Dendritic cell treated with granulocyte-macrophage colony-stimulating factor and Interleukin-4, amounts not matched to agents 40 ng/mL and 50 ng/mL, for 4 days (primary cell): ENCODE results near the gene PSTPIP1.
A peak's percentile ranks its signal among the peaks of the same experiment; 100 is the strongest.

Experiments used
- H3K27ac Mint-ChIP-seq: one replicate; pipeline ENCODE4 v1.8.0; 2022; ENCODE audit warnings: mild to moderate bottlenecking, mixed read lengths
- H3K27me3 Mint-ChIP-seq: one replicate; pipeline ENCODE4 v1.8.0; 2022; ENCODE audit warnings: mild to moderate bottlenecking, mixed read lengths
- H3K36me3 Mint-ChIP-seq: one replicate; pipeline ENCODE4 v1.8.0; 2022; ENCODE audit warnings: low read depth, mixed read lengths
- H3K4me1 Mint-ChIP-seq: one replicate; pipeline ENCODE4 v1.8.0; 2022; ENCODE audit warnings: low read depth, mixed read lengths
- H3K4me3 Mint-ChIP-seq: one replicate; pipeline ENCODE4 v1.8.0; 2022; ENCODE audit warnings: mild to moderate bottlenecking, moderate library complexity, mixed read lengths
- H3K9me3 Mint-ChIP-seq: one replicate; pipeline ENCODE4 v1.8.0; 2022; ENCODE audit warnings: mixed read lengths
- intact Hi-C: fragments of 100-400 bp; cut with micrococcal nuclease; formaldehyde crosslinking; loops from one replicate; pipeline ENCODE4 v1.15.0; 2022

The PSTPIP1 gene

DNA sequence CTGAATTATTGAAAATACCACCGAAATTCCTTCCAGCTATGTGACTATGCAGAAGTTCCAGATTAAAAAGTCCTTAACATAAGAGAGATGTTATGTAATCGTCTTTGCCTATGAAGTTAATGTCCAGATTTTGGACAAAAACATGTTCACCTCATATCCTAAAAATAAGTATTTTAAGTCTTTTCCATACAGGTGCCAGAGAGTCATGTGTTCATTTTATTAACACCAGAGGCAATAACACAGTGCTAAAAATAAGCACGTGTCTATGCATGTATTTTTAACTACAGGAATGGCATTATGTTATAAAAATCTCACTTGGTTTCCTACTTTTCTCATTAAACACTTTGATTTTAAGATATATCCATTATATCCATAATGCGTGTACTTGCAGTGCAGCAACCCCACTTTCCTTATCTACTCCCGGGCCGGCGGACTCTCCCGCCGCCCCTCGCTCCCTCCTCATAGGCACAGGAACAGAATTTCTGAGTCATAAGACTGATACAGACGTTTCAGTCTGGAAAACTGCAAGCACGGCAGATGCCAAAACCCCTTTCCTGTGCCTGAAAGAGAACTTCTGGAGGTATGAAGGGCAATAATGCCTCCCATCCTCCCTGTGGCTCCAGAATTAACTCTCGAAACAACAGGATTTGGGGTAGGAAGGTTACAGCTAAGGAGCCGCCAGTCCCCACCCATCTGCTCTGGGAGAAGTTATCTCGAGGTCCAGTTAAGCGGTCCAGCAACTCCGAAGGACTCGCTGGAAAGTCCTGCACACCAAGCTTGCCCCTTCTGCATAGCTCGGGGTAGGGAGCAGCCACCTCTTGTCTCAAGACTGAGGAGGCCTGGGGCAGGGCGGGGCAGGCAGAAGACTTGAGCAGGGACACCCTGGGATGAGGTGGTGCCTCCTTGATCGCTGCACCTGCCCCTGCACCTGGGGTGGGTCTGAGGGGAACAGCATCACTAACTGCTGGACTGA is 22.3 kb upstream of the PSTPIP1 start:
- Mint-ChIP-seq H3K4me3 (no peak overlapping the region), H3K27me3 (no peaks in the 10 kb centered on the region), H3K36me3 (no peaks in the 10 kb centered on the region), H3K9me3 (no peaks in the 10 kb centered on the region), H3K4me1 (peaks cover 33% of the 10 kb centered on the region), H3K27ac (no peak overlapping the region)
- intact Hi-C loops = loop anchor here (1.0 to 10.0 kb wide), 3 partner anchors 52 to 524 kb away; no protein-coding TSS in a partner anchor

DNA sequence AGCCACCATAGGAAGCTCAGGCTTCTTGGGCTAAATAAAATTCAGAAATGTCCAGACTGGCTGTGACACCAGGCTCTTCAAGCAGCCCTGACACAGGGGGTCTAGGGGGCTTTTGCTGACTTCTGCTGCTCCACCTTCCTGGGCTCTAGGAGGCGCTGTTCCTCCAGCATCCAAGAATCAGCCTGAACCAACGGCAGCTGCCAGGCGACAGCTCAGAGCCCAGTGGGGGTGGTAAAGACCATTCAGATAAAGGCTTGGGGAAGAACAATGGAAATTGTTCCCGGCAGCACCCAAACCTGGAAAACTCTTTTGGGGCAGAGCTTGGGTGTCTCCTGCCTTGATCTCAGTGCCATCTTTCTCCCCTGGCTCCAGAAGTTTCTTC is 21.6 kb upstream of the PSTPIP1 start:
- H3K27me3 Mint-ChIP-seq = no peaks in the 10 kb centered on the region
- H3K4me3 Mint-ChIP-seq = no peak overlapping the region
- H3K27ac Mint-ChIP-seq = peak overlapping the region; percentile 26
- no peaks in the 10 kb centered on the region for H3K9me3 Mint-ChIP-seq
- peaks cover 37% of the 10 kb centered on the region for H3K4me1 Mint-ChIP-seq
- no peaks in the 10 kb centered on the region for H3K36me3 Mint-ChIP-seq
- intact Hi-C loops = loop anchor here (1.0 to 10.0 kb wide), 3 partner anchors 51 to 523 kb away; no protein-coding TSS in a partner anchor

DNA sequence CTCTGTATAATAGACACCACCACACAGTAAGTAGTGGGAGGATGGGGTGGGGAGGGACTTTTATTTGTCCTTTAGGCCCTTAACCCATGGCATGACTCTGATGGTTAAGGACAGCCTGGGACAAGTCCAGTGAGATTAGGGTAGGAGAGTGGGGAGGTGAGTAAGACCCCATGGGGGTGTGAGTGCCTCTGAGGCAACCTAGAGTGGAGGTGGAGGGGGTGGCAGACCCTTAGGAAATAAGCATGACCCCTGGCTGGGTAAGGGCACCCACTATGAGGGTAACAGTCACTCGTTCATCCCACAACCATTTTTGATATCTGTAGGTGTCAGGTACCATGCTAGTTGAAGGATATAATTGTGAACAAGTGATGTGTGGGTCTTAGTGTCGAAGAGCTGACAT is 21.0 kb upstream of the PSTPIP1 start:
- Mint-ChIP-seq H3K36me3 (no peaks in the 10 kb centered on the region), H3K27ac (peak overlapping the region; percentile 26), H3K4me1 (peaks cover 37% of the 10 kb centered on the region), H3K4me3 (no peak overlapping the region), H3K27me3 (no peaks in the 10 kb centered on the region), H3K9me3 (no peaks in the 10 kb centered on the region)
- intact Hi-C loops = loop anchor here (1.0 to 10.0 kb wide), 3 partner anchors 51 to 522 kb away; no protein-coding TSS in a partner anchor

DNA sequence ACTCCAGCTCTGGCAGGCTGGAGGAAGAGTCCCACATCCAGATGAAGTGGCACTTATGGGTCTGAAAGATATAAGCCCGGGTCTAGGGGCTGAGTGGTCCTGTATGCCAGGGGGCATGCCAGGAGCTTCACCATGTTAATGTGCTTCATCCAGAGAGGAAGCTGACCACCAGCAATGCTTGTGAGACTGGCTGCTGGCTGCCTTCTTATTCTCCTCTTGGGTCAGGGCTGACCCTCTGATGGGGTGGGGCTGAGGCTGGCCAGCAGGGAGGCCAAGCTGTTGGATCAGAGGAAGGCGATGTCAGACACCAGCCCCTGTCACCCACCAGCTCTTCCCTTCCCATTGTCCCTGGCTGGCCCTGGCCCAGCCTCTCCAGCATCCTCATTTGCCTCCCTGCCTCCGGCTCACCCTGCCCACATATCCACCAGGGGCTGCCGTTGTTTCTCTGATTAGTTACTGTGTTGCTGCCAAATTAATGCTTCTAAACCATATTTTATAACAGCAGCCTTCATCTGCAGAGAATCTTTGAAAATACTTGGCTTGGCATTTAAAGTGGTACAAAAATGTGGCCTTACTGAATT is 20.4 kb upstream of the PSTPIP1 start:
- Mint-ChIP-seq H3K4me3 (no peak overlapping the region), H3K27ac (no peak overlapping the region), H3K4me1 (peaks cover 38% of the 10 kb centered on the region), H3K27me3 (no peaks in the 10 kb centered on the region), H3K36me3 (no peaks in the 10 kb centered on the region), H3K9me3 (no peaks in the 10 kb centered on the region)
- intact Hi-C loops = loop anchor here (10.0 kb wide), 1 partner anchor 110 kb away; no protein-coding TSS in a partner anchor

DNA sequence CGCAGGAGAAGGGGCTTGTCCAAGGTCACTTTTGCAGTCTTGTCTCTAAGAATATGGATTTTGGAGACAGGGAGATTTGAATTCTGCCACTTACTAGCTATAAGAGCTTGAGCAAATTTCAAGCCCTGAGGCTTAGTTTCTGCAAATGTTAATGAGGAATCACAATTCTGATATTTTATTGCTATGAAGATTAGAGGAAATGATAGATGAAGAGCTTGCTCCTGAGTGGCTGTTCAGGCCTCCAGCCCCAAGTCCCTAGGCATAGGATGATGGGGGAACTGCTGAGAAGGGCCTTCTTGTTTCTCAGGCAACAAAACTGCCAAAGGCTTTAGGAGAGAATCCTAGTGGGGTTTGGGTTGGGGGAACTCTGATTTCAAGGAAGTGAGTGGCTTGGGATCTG is 18.8 kb upstream of the PSTPIP1 start:
- Mint-ChIP-seq H3K9me3 (no peaks in the 10 kb centered on the region), H3K27ac (no peak overlapping the region), H3K4me1 (peaks cover 43% of the 10 kb centered on the region), H3K36me3 (no peaks in the 10 kb centered on the region), H3K27me3 (no peaks in the 10 kb centered on the region), H3K4me3 (no peak overlapping the region)
- intact Hi-C loops = loop anchor here (10.0 kb wide), 1 partner anchor 109 kb away; no protein-coding TSS in a partner anchor

DNA sequence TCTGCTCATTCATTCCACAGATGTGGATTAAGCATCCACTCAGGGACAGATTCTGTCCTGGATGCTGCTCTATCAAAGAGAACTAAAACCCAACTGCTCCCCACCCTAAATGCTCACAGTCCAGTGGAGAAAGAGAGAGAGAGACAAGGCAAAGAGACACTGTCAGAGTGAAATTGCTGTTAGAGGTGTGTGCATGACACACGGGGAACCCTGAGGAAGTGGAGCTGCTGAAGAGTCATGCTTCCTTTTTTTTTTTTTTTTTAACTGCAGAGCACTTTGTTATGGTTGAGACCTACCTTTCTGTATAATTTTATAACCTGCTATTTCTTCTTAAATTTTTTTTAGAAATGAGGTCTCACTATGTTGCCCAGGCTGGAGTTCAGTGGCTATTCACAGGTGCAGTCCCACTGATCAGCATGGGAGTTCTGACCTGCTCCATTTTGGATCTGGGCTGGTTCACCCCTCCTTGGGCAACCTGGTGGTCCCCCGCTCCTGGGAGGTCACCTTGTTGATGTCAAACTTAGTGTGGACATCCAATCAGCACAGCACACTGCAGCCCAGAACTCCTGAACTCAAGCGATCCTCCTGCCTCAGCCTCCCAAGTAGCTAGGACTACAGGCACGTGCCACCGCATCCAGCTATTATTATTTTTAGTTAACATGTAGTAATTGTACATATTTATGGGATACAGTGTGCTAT is 18.2 kb upstream of the PSTPIP1 start:
- intact Hi-C loops = loop anchor here (10.0 kb wide), 1 partner anchor 108 kb away; no protein-coding TSS in a partner anchor
- Mint-ChIP-seq H3K9me3 (no peaks in the 10 kb centered on the region), H3K36me3 (no peaks in the 10 kb centered on the region), H3K27ac (no peak overlapping the region), H3K27me3 (no peaks in the 10 kb centered on the region), H3K4me1 (peaks cover 44% of the 10 kb centered on the region), H3K4me3 (no peak overlapping the region)

DNA sequence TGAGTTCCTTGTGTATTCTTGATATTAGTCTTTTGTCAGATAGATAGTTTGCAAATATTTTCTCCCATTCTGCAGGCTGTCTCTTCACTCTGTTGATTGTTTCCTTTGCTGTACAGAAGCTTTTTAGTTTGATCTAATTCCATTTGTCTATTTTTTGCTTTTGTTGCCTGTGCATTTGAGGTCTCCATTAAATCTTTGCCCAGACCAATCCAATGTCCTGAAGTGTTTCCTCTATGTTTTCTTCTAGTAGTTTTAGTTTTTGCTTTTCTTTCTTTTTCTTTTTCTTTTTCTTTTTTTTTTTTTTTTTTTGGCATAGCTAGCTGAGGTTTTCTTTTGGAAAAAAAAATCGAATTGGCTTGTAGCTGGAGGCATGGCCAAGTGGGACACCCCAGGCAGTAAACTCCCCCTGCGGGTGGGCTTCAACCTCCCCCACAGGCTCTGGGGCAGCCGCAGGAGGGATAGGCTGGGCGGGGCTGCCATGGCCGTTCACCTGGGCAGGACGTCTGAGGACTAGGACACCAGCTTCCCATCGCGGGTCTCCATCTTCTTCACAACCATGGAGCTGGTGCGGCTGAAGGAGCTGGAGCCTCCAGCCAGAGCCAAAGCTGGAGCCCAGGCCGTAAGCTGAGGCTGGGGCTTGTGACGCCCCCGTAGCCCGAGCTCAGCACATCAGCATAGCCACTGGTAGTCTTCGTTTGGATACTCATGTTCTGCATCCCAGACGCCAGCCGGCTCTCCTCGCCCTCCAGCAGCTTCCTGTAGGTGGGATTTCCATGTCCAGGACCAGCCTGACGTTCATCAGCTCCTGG is 16.2 kb upstream of the PSTPIP1 start:
- intact Hi-C loops = loop anchor here (10.0 kb wide), 1 partner anchor 106 kb away; no protein-coding TSS in a partner anchor
- Mint-ChIP-seq H3K9me3 (no peaks in the 10 kb centered on the region), H3K36me3 (no peaks in the 10 kb centered on the region), H3K4me3 (no peak overlapping the region), H3K27ac (no peak overlapping the region), H3K27me3 (no peaks in the 10 kb centered on the region), H3K4me1 (peaks cover 60% of the 10 kb centered on the region)

DNA sequence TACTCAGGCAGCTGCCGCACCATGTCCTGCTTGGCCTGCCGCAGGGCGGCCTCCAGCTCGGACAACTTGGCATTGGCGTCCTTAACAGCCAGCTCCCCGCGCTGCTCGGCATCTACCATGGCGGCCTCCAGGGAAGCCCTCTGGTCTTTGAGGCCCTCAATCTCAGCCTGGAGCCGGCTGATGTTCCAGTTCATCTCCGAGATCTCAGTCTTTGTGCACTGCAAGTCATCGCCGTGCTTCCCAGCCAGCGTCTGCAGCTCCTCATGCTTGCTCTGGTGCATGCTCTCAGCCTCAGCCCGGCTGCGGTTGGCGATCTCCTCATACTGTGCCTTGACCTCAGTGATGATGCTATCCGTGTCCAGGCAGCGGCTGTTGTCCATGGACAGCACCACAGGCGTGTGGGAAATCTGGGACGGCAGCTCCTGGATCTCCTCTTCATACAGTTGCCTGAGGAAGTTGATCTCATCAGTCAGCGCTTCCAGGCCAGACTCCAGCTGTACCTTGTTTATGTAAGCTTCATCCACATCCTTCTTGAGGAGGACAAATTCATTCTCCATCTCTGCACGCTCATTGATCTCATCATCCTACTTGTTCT is 15.5 kb upstream of the PSTPIP1 start:
- H3K27ac Mint-ChIP-seq = no peak overlapping the region
- H3K4me1 Mint-ChIP-seq = peaks cover 61% of the 10 kb centered on the region
- no peak overlapping the region for H3K4me3 Mint-ChIP-seq
- H3K9me3 Mint-ChIP-seq = no peaks in the 10 kb centered on the region
- intact Hi-C loops = loop anchor here (10.0 kb wide), 1 partner anchor 105 kb away; no protein-coding TSS in a partner anchor
- no peaks in the 10 kb centered on the region for H3K27me3 Mint-ChIP-seq
- no peaks in the 10 kb centered on the region for H3K36me3 Mint-ChIP-seq

DNA sequence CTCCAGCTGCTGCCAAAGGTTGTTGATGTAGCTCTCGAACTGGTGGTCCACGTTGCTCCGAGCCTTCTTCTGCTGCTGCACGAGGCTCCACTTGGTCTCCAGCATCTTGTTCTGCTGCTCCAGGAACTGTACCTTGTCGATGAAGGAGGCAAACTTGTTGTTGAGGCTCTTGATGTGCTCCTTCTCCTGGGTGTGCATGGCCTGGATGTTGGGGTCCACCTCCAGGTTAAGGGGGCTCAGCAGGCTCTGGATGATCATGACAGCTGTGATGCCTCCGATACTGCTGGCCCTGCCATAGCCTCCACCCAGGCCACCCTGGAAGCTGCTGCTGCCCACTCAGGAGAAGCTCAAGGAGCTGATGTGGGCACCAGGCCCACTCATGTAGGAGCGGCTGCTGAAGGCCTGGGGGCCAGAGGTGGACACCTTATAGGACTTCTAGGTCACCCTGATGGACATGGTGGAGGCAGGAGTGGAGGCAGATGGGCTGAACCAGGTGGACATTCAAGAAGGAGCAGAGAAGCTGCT is 14.9 kb upstream of the PSTPIP1 start:
- H3K27me3 Mint-ChIP-seq = no peaks in the 10 kb centered on the region
- intact Hi-C loops = loop anchor here (10.0 kb wide), 1 partner anchor 105 kb away; no protein-coding TSS in a partner anchor
- H3K27ac Mint-ChIP-seq = no peak overlapping the region
- H3K4me3 Mint-ChIP-seq = no peak overlapping the region
- H3K4me1 Mint-ChIP-seq = peaks cover 59% of the 10 kb centered on the region
- no peaks in the 10 kb centered on the region for H3K9me3 Mint-ChIP-seq
- H3K36me3 Mint-ChIP-seq = no peaks in the 10 kb centered on the region

DNA sequence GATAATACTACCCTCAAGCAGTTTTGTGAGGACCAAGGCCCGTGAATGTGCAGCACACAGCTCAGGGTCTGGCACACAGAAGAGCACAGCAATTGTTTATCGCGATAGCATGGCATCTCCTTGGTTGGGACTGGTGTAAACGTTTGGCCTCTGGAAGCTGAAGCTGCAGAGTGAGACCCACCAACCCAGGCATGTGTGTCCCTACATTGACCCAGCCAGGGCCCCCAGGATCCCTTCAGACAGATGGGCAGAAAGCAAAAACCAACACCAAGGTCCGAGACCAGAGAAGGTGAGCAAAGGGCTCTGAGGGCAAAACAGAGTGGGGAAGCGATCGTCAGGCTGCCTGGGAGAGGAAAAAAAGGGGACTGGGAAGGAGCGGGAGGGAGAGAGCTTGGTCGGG is 12.6 kb upstream of the PSTPIP1 start:
- intact Hi-C loops = no loop called here
- Mint-ChIP-seq H3K4me1 (peaks cover 61% of the 10 kb centered on the region), H3K9me3 (no peaks in the 10 kb centered on the region), H3K27ac (peak overlapping the region; percentile 91), H3K36me3 (no peaks in the 10 kb centered on the region), H3K27me3 (no peaks in the 10 kb centered on the region), H3K4me3 (peak overlapping the region; percentile 26)

DNA sequence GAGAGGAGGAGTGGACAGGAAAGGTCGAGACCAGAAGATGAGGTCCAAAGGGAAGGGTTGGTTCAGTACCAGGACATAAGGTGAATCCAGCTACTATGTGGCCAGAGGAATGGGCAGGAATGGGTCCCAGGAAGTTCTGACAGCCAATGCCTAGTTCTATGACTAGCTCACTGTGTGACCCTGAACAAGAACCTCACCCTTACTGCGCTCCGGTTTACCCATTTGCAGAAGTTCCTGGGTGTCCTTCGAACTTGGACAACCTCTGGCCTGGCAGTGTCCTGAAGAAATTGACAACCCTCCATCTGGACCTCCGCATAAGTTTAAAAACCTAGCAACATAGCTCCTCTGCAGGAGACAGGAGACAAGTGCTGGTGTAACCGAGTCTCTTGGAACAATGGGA is 12.2 kb upstream of the PSTPIP1 start:
- Mint-ChIP-seq H3K36me3 (no peaks in the 10 kb centered on the region), H3K27me3 (no peaks in the 10 kb centered on the region), H3K27ac (peak overlapping the region; percentile 91), H3K9me3 (no peaks in the 10 kb centered on the region), H3K4me1 (peaks cover 64% of the 10 kb centered on the region), H3K4me3 (peak overlapping the region; percentile 26)
- intact Hi-C loops = no loop called here

DNA sequence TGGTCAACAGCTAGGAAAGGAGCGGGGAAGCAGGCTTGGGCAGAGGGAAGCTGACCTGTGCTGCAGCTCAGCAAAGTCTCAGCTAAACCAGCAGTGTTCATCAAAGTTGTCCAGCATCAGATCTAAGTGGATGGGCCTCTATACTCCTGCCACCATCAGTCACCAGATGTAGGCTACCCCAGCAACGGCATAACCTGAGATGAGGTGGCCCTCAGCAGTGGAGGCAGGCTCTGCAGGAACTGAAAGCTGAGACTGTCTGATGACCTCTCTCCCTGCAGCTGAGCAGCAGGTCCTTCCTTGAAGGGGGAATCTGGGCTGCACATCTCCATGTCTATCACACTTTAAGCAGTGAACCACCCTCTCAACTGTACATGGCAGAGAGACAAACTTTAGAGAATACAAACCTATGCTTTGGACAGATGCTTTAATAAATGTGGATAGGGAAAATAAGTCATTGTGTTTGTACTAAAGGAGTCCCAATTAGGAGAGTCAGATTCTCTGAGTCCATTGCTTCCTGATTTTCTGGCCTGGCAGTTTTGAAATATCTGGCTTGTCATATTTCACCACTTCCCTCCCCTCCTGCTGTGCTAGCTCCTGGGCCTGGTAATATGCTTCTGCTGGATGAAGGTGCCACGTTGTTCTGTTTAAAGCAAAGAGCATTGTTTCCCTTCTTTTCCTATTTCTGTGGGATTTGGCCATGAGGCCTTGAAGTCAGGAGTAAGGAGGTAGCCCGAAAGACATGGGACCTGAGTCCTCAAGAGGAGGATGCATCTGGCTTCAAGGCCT is 11.1 kb upstream of the PSTPIP1 start:
- no peaks in the 10 kb centered on the region for H3K27me3 Mint-ChIP-seq
- intact Hi-C loops = no loop called here
- no peaks in the 10 kb centered on the region for H3K9me3 Mint-ChIP-seq
- peak overlapping the region; percentile 91 for H3K27ac Mint-ChIP-seq
- no peaks in the 10 kb centered on the region for H3K36me3 Mint-ChIP-seq
- peaks cover 70% of the 10 kb centered on the region for H3K4me1 Mint-ChIP-seq
- peak overlapping the region; percentile 9 for H3K4me3 Mint-ChIP-seq
